Breast epithelium (tissue), 3 donors: ENCODE measurements around the gene KAT5.

Experiments used
- CTCF ChIP-seq, 3 donors: fragments of 450-650 bp; IDR thresholded peaks; one replicate each; pipeline ENCODE4 v1.5.1; 2016 to 2017; ENCODE audit warnings: antibody characterized with exemption in 3 of 3, mild to moderate bottlenecking in 3 of 3, moderate library complexity in 3 of 3
- POLR2A ChIP-seq: fragments of 450-650 bp; IDR thresholded peaks from one replicate; pipeline ENCODE4 v1.6.1; 2016; ENCODE audit warnings: antibody characterized with exemption, mild to moderate bottlenecking, moderate library complexity

DNA sequence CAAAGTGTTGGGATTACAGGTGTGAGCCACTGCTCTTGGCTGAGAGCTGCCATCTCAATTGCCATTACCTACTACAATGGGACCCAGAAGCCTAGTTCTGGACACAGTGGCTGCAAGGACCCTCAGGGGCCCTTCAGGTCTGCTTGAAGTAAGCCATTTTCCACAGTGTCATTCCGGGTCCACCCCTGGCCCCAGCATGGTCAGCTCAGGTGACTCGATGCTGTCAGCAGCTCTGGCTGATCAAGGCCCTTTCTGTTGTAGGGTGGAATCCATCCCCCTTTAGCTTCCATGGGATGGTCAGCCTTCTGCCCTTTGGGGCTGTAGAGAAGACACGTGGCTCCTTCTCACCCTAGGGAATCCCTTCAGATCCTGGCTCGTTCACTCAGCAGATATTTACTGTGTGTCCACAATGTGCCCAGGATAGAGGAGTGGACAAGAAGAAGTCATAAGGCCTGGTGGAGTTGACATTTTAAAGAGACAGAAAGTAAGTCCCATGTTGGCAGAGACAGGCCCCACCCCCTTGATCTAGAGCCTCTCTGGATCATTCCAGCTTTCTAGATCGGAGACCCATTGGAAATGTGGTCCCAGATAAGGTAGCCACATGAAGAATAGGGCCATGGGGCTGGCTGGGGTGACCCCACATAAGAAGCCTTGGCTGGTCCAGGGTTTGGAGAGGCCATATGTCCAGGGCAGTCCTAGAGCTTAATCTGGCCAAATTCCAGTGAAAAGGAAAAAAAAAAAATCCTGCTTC is 15.1 kb upstream of the KAT5 start:
- TF ChIP-seq CTCF (IDR thresholded peaks at IDR 0.05) = no peak
- TF ChIP-seq POLR2A = no peak
